ENCODE measurements around the gene KBTBD3.

Gene KBTBD3

DNA sequence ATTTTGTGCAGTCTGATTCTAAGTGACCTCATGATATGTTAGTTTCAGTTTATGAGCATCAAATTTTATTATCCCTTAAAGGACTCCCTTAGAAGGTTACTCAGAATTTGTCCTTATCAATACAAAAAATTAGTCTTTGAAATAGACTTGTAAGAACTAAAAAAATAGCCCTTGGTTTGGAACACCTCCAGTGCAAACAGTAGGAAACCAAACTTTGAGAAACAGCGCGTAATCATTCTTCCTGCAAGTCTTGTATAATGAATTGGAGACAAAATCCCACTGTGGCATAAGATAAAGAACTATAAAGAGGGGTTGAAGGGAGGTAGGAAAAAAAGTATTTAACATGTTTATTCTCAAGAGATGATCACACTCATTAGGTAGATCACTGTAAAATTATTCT lies 44.3 kb downstream of the KBTBD3 start:
- TF ChIP-seq, protein P1, sequence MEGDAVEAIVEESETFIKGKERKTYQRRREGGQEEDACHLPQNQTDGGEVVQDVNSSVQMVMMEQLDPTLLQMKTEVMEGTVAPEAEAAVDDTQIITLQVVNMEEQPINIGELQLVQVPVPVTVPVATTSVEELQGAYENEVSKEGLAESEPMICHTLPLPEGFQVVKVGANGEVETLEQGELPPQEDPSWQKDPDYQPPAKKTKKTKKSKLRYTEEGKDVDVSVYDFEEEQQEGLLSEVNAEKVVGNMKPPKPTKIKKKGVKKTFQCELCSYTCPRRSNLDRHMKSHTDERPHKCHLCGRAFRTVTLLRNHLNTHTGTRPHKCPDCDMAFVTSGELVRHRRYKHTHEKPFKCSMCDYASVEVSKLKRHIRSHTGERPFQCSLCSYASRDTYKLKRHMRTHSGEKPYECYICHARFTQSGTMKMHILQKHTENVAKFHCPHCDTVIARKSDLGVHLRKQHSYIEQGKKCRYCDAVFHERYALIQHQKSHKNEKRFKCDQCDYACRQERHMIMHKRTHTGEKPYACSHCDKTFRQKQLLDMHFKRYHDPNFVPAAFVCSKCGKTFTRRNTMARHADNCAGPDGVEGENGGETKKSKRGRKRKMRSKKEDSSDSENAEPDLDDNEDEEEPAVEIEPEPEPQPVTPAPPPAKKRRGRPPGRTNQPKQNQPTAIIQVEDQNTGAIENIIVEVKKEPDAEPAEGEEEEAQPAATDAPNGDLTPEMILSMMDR (conservative IDR thresholded peaks at IDR 0.05; ENCODE audit: low read depth, low read length): no peak
- no peak overlapping the region for H3K4me3 ChIP-seq (ENCODE audit: low read depth, low read length)
- peak; percentile 60 for DNase-seq (ENCODE audit: low read depth)

DNA sequence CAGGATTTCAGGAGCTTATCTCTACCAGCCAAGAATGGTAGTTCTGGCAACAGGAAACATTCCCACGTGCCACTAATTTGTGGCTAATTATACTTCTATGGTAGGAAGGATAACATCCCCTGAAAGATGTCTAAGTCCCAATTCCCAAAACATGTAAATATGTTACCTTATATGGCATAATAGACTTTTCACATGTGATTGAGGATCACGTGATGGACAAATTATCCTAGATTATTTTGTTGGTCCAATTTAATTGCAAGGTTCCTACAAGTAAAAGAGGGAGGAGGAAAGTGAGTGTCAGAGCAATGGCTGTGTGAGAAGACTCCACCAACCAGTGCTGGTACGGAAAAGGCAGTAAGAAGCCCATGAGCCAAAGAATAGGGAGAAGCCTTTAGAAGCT lies 45.2 kb downstream of the KBTBD3 start:
- no peak for DNase-seq (ENCODE audit: low read depth)
- TF ChIP-seq, protein P1 (conservative IDR thresholded peaks at IDR 0.05; ENCODE audit: low read depth, low read length): no peak
- no peak overlapping the region for H3K4me3 ChIP-seq (ENCODE audit: low read depth, low read length)

DNA sequence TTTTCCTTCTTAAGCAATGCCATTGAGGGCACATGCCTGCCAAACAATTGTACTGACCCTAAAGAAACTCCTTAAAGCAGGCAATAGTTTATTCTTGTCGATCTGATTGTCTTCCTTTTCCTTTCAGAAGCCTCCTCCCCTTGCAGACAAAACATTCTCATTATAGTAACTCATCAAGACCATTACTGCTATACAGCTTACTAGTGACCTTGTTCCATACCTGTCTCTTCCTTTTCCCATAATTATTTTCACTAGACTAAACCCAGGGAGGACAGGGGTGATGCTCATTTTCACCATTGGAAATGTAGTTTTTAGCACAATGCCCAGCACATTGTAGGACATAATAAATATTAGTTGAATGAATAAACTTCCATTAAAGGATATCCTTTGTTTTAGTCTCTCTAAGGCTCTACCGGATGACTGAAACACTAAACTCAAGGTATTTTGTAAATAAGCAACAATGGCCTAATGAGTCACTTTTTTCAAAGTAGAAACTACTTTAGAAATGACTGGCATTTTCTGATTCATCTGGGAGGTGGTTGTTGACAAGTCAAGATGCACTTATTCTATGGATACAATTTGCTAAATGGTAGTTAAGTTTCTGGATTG lies 45.8 kb downstream of the KBTBD3 start:
- peak; percentile 22 for DNase-seq (ENCODE audit: low read depth)
- no peak overlapping the region for H3K4me3 ChIP-seq (ENCODE audit: low read depth, low read length)

DNA sequence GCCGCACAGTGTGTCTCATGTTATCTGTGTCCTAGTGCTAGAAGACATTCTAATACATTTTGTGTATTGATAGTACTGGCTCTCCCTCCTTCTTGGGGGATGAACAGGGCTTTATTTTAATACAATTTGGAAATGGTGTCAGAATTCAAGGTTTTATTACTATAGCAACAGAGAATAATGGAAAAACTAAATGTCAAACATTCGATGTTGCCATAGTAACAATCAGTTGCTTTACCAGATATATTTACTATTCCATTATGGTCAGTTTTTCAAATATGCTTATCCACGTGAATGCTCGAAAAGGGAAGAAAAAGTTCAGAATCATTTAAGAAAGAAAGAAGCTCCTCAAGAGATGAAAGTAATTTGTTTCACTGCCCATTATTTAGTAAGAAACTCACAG lies 46.5 kb downstream of the KBTBD3 start:
- DNase-seq (ENCODE audit: low read depth): no peak
- TF ChIP-seq, protein P1 (conservative IDR thresholded peaks at IDR 0.05; ENCODE audit: low read depth, low read length): no peak
- H3K4me3 ChIP-seq (ENCODE audit: low read depth, low read length): no peak overlapping the region

More for the DNA sequence above, 45.8 kb downstream of the KBTBD3 start:
- TF ChIP-seq, protein P1 (conservative IDR thresholded peaks at IDR 0.05; ENCODE audit: low read depth, low read length): no peak

DNA sequence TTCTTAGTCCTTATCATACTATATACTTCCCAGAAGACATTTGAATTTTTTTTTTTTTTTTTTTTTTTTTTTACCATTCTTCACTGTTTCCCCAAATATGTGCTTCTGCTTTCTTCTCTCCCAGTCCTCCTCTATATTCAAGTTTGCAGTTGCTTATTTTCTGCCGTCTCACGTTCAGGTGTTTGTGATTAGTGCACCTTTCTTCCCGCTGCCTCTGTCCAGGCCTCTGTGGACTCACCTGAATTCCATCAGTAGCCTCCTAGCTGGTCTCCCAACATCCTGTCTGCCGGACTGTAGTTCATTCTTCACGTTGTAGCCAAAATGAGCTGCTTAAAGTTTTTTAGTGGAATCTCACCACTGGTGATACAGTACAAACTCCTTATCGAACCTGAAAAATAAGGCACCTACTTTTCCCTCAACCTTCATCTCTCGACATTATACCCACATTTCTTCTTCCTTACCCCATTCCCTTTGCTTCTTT lies 54.3 kb downstream of the KBTBD3 start:
- peak overlapping the region; percentile 70 for H3K4me3 ChIP-seq (ENCODE audit: low read depth, low read length)
- no peak for DNase-seq (ENCODE audit: low read depth)
- TF ChIP-seq, protein P1 (conservative IDR thresholded peaks at IDR 0.05; ENCODE audit: low read depth, low read length): no peak

DNA sequence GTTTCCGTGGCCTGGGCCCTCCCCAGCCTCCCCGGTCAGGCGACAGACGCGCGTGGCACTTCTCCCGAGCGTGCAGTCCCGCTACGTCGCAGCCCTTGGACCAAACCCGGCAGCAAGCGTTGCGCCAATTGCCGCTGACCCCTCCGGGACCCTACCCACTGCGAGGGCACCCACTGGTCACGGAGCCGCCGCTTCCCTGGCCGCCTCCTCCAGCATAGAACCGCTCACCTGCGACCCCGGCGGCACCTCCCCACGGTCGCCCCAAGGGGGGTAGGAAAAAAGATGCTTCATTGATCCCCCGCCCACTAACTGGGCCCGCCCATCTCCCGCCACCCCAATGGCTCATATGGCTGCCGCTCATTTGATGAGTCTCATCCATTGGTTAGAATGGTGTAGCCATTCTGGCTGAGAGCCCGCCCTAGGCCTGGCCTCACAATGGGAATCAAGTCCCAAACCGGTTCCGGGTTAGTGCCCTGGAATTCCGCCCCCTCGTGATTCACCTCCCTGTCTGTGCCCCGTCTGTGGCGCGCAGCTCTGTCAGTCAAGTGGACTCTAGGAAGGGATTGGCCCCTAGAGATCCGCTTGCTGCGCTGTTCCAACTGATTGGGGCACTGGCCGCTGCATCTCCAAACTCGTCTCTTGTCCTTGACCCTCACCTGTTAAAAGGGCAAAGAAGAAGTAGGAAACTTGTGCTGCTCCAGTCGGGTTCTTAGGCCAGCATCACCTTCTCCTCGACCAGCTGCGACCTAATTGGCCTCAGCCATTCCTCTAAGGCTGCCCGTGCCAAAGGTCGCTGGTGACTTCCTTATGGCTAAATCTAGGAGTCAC lies 55.0 kb downstream of the KBTBD3 start, which contains the start of gene MSANTD4:
Gene MSANTD4 (minus strand): TSS at position 274 of the 828 bp plus-strand sequence. CDS start 11,323 bp downstream, outside the sequence.
- H3K4me3 ChIP-seq (ENCODE audit: low read depth, low read length): peak within 1 kb of the TSS; percentile 93
- TF ChIP-seq, protein P1 (conservative IDR thresholded peaks at IDR 0.05; ENCODE audit: low read depth, low read length): no peak
- peak; percentile 100 for DNase-seq (ENCODE audit: low read depth)

Measured in choroid plexus epithelial cell (primary cell).